Loucy (cell line): ENCODE data around the gene ZMAT5.

Experiments used
- CTCF ChIP-seq: fragments of 200-600 bp; sonication (generic); conservative IDR thresholded peaks from 2 replicates; pipeline ENCODE4 v1.5.1; 2014; ENCODE audit warnings: mild to moderate bottlenecking, antibody characterized with exemption, low read length
- EZH2phosphoT487 ChIP-seq: fragments of 200-600 bp; IDR thresholded peaks from 2 replicates; pipeline ENCODE4 v1.6.1; 2018; ENCODE audit warnings: antibody characterized with exemption, mild to moderate bottlenecking, moderate library complexity, borderline replicate concordance

- no peak for TF ChIP-seq CTCF
- TF ChIP-seq EZH2phosphoT487 = no peak
Observed at GRCh38 chr22:29691636-29692326, 75.0 kb downstream of the ZMAT5 start.
